Effector memory CD8-positive, alpha-beta T cell (primary cell): ENCODE measurements around the gene KXD1.
A peak's percentile ranks its signal among the peaks of the same experiment; 100 is the strongest.

Experiments
- ATAC-seq: fragments of 150-1000 bp; cut with Tn5 transposase; replicated peaks from 2 replicates; pipeline ENCODE4 v1.10.0; 2021; ENCODE audit warnings: mild to moderate bottlenecking, moderate library complexity
- DNase-seq, 3 experiments: peaks; one replicate each; pipeline ENCODE4 v3.0.0; 2021
- H3K27ac Mint-ChIP-seq, 2 donors: one replicate each; pipeline ENCODE4 v1.8.0; 2022; ENCODE audit warnings: mild to moderate bottlenecking in 2 of 2, mixed read lengths in 2 of 2, moderate library complexity in 2 of 2
- H3K27me3 Mint-ChIP-seq, 2 donors: one replicate each; pipeline ENCODE4 v1.8.0; 2022; ENCODE audit warnings: mixed read lengths in 2 of 2
- H3K36me3 Mint-ChIP-seq: one replicate; pipeline ENCODE4 v1.8.0; 2022; ENCODE audit warnings: mild to moderate bottlenecking, moderate library complexity, mixed read lengths; ENCODE audit not compliant: insufficient read depth
- H3K4me1 Mint-ChIP-seq, 2 donors: one replicate each; pipeline ENCODE4 v1.8.0; 2022; ENCODE audit warnings: low read depth in 2 of 2, mixed read lengths in 2 of 2
- H3K4me3 Mint-ChIP-seq, 2 donors: one replicate each; pipeline ENCODE4 v1.8.0; 2022; ENCODE audit warnings: mild to moderate bottlenecking in 2 of 2, mixed read lengths in 2 of 2, moderate library complexity in 2 of 2
- H3K9me3 Mint-ChIP-seq, 2 donors: one replicate each; pipeline ENCODE4 v1.8.0; 2022; ENCODE audit warnings: mixed read lengths in 2 of 2
- total RNA-seq, 9 experiments: gene quantifications; one replicate each; lab custom pipeline; 2026; lab: John Stamatoyannopoulos, UW

Gene KXD1, protein sequence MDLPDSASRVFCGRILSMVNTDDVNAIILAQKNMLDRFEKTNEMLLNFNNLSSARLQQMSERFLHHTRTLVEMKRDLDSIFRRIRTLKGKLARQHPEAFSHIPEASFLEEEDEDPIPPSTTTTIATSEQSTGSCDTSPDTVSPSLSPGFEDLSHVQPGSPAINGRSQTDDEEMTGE
- 54.8 to 82.2 (median 71.1) reads per million in 9 experiments for total RNA-seq

- DNase-seq (peak; percentile 96 to 98 (median 96)), ATAC-seq (peak; percentile 98)
- H3K36me3 Mint-ChIP-seq = peaks cover 22% of the 10 kb centered on the region
- H3K4me3 Mint-ChIP-seq = peak within 1 kb of the TSS; percentile 89
- H3K27me3 Mint-ChIP-seq = no peaks in the 10 kb centered on the region
- H3K4me1 Mint-ChIP-seq = peaks cover 10 to 16% of the 10 kb centered on the region in 2 donors
- no peaks in the 10 kb centered on the region for H3K9me3 Mint-ChIP-seq
- H3K27ac Mint-ChIP-seq = peak within 1 kb of the TSS; percentile 91 to 95
Measured at GRCh38 chr19:18557411-18558201, at the start of gene KXD1. KXD1 (plus strand) TSS chr19:18557870; CDS start chr19:18562057, 4,187 bp downstream.

DNA sequence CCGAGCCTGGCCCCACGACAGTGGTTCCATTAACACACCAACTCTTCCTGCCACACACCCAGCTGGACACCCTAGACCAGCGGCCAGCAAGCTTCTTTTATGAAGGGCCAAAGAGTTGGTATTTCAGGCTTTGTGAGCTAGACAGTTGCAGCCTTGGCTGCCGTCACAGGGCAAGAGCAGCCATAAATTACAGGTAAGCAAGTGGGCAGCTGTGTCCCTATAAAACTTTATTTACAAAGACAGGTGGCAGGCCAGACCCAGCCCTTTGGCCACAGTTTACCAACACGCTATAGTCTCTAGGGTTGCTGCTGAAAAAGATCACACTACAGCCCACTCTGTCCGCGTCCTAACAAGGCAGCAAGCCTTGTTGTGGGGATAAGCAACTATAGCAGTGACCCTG is 49.1 kb upstream of the KXD1 start:
- Mint-ChIP-seq H3K4me1 (peaks cover 60 to 74% of the 10 kb centered on the region in 2 donors), H3K36me3 (peaks cover 69% of the 10 kb centered on the region), H3K27ac (peak overlapping the region; percentile 96 to 99), H3K27me3 (no peaks in the 10 kb centered on the region), H3K4me3 (peak overlapping the region; percentile 19 to 81), H3K9me3 (no peaks in the 10 kb centered on the region)
- DNase-seq = no peak
- ATAC-seq = no peak

GRCh38 chr19:18510216-18510615 is 47.5 kb upstream of the KXD1 start:
- Mint-ChIP-seq H3K4me3 (peak overlapping the region in 1 of 2 donors; percentile 44), H3K36me3 (peaks cover 70% of the 10 kb centered on the region), H3K27ac (peak overlapping the region in 1 of 2 donors; percentile 99), H3K27me3 (no peaks in the 10 kb centered on the region), H3K4me1 (peaks cover 60 to 72% of the 10 kb centered on the region in 2 donors), H3K9me3 (no peaks in the 10 kb centered on the region)
- no peak for ATAC-seq
- no peak for DNase-seq

- Mint-ChIP-seq H3K4me1 (peaks cover 49 to 59% of the 10 kb centered on the region in 2 donors), H3K4me3 (peak overlapping the region in 1 of 2 donors; percentile 65), H3K36me3 (peaks cover 75% of the 10 kb centered on the region), H3K27me3 (no peaks in the 10 kb centered on the region), H3K27ac (peak overlapping the region; percentile 92 to 97), H3K9me3 (no peaks in the 10 kb centered on the region)
- DNase-seq (no peak), ATAC-seq (no peak)
Measured at GRCh38 chr19:18513868-18514267, 43.8 kb upstream of the KXD1 start.

GRCh38 chr19:18514800-18515682 is 42.6 kb upstream of the KXD1 start:
- Mint-ChIP-seq H3K36me3 (peaks cover 71% of the 10 kb centered on the region), H3K27ac (peak overlapping the region; percentile 92 to 97), H3K27me3 (no peaks in the 10 kb centered on the region), H3K4me3 (peak overlapping the region; percentile 54 to 65), H3K4me1 (peaks cover 53 to 63% of the 10 kb centered on the region in 2 donors), H3K9me3 (no peaks in the 10 kb centered on the region)
- ATAC-seq (peak; percentile 88), DNase-seq (peak in 2 of 3 experiments; percentile 67)

- DNase-seq = no peak
Measured at GRCh38 chr19:18515959-18516358, 41.7 kb upstream of the KXD1 start.

GRCh38 chr19:18517606-18518005 is 40.1 kb upstream of the KXD1 start:
- peaks cover 52 to 65% of the 10 kb centered on the region in 2 donors for H3K4me1 Mint-ChIP-seq
- DNase-seq (no peak), ATAC-seq (no peak)
- peak overlapping the region; percentile 20 to 72 for H3K4me3 Mint-ChIP-seq
- peaks cover 75% of the 10 kb centered on the region for H3K36me3 Mint-ChIP-seq
- no peaks in the 10 kb centered on the region for H3K27me3 Mint-ChIP-seq
- H3K9me3 Mint-ChIP-seq = no peaks in the 10 kb centered on the region
- peak overlapping the region; percentile 41 to 97 for H3K27ac Mint-ChIP-seq

More at GRCh38 chr19:18515959-18516358, 41.7 kb upstream of the KXD1 start:
- H3K4me3 Mint-ChIP-seq = peak overlapping the region in 1 of 2 donors; percentile 65
- H3K36me3 Mint-ChIP-seq = peaks cover 72% of the 10 kb centered on the region
- ATAC-seq = no peak
- H3K27ac Mint-ChIP-seq = peak overlapping the region in 1 of 2 donors; percentile 97
- peaks cover 59 to 69% of the 10 kb centered on the region in 2 donors for H3K4me1 Mint-ChIP-seq
- no peaks in the 10 kb centered on the region for H3K27me3 Mint-ChIP-seq
- H3K9me3 Mint-ChIP-seq = no peaks in the 10 kb centered on the region

DNA sequence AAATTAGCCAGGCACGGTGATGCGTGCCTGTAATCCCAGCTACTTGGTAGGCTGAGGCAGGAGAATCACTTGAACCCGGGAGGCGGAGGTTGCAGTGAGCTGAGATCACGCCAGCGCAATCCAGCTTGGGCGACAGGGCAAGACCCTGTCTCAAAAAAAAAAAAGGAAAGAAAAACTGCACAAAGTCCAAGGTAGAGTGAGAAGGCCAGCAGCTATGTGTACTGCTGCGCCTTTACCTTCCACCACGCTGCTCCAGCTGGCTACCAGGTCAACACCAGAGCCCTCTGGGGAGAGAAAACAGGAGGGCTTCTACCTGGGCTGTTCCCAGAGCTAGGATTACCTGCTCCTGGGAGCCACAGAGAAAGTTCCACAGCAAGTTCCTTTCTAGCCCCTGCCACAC is 39.0 kb upstream of the KXD1 start:
- Mint-ChIP-seq H3K36me3 (peaks cover 70% of the 10 kb centered on the region), H3K27me3 (no peaks in the 10 kb centered on the region), H3K27ac (peak overlapping the region in 1 of 2 donors; percentile 97), H3K4me1 (peaks cover 44 to 55% of the 10 kb centered on the region in 2 donors), H3K9me3 (no peaks in the 10 kb centered on the region), H3K4me3 (peak overlapping the region in 1 of 2 donors; percentile 89)
- ATAC-seq (no peak), DNase-seq (no peak)

DNA sequence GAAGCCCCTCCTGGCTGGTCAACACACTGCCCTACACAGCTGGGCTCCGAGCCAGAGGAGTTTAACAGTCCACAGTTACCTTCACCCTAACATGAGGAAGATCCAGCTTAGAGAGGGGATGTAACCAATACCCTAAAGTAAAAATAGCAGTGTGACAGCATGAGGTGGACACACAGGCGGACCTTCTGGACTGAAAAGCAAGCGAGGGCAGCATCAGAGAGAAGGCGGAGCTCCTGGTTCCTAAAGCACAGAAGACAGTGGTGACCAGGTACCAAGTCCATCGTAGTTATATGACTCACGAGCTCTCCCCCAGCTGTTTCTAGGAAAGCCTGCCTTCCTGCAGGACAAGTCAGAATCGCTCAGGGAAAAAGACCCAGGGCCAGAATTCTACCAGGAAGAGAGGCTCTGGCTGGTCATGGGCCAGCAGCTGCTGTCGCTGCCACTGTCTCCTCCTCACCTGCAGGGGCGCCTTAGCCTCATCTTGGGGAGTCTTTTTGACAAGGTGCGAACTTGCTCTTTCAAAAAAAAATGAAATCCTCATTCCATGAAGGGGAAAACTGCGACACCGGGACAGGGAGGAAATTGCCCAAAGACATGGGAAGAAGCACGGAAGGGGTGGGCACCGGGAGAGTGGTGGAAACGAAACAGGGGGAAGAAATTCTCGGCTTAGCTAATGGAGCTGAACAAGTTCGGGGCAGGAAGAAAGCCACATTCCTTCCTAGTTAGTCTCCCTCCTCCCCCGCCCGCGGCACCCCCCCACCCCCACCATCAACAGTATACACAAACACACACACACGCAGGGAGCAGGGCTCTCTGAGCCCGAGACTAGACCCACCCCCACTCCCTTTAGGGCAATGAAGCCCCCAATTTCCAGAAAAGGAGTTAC is 37.5 kb upstream of the KXD1 start:
- Mint-ChIP-seq H3K27me3 (no peaks in the 10 kb centered on the region), H3K4me1 (peaks cover 34 to 43% of the 10 kb centered on the region in 2 donors), H3K36me3 (peaks cover 55% of the 10 kb centered on the region), H3K9me3 (no peaks in the 10 kb centered on the region), H3K27ac (peak overlapping the region; percentile 95 to 97), H3K4me3 (peak overlapping the region; percentile 89 to 91)
- no peak for ATAC-seq
- DNase-seq = peak in 2 of 3 experiments; percentile 48 to 55

DNA sequence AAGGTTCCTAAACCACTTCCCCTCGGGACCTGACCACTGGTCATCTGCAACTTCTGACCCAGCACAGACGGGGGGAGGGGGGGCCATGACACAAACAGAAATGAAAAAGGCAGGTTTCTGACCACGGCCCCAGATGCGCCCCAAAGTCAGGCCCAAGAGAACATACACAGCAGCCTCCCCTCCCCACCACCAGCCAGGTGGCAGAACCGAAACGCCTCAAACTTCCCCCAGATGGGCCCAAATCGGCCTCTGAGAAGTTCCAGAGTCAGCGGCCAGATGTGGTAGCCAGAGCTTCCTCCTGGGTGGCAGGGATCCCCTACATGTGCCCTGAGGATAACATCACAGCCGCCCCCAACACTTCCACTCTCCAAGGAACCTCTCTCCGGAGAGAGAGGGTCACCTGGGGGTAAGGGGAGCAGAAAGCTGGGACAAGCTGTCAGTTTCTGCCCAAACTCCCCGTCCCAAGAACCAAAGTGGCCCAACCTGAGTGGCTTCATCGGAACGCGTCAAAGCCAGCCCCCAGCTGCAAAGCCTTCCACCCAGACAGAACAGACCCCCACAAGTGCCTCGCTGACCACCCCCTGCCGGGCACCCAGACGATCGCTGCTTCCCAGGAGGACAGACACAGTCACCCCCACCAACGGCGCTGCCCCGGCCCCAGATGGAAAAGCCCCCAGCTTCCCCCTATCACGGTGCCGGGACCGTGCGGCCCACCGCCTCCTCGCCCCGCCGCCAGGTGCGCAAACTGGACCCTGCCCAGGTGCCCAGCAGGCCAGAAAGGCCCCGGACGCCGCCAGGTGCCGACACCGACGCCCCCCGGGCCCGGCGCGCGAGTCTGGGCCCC is 36.6 kb upstream of the KXD1 start:
- DNase-seq (no peak), ATAC-seq (no peak)
- Mint-ChIP-seq H3K27ac (peak overlapping the region; percentile 95 to 97), H3K4me1 (peaks cover 30 to 36% of the 10 kb centered on the region in 2 donors), H3K27me3 (no peaks in the 10 kb centered on the region), H3K36me3 (peaks cover 51% of the 10 kb centered on the region), H3K9me3 (no peaks in the 10 kb centered on the region), H3K4me3 (peak overlapping the region; percentile 89 to 91)

- no peaks in the 10 kb centered on the region for H3K9me3 Mint-ChIP-seq
- DNase-seq (no peak), ATAC-seq (no peak)
- no peaks in the 10 kb centered on the region for H3K27me3 Mint-ChIP-seq
- peak within 1 kb of the TSS; percentile 89 to 91 for H3K4me3 Mint-ChIP-seq
- H3K27ac Mint-ChIP-seq = peak within 1 kb of the TSS; percentile 95 to 97
- H3K36me3 Mint-ChIP-seq = peaks cover 45% of the 10 kb centered on the region
- peaks cover 24 to 30% of the 10 kb centered on the region in 2 donors for H3K4me1 Mint-ChIP-seq
Measured at GRCh38 chr19:18521692-18522123, 36.0 kb upstream of the KXD1 start, which contains the start of gene ELL. ELL (minus strand) TSS chr19:18522070; CDS start chr19:18522055, 15 bp downstream.
